Activated CD4-positive, alpha-beta T cell treated with anti-CD3 and anti-CD28 coated beads, Interleukin-2, amount 50 U/mL, for 4 hours (primary cell): ENCODE measurements around the gene ST6GALNAC6.
"Not testable (repeated sequence)": the region's sequence is repeated elsewhere in the genome, so short reads cannot be mapped to it uniquely, and the experiment has no call there.

Experiments used
- DNase-seq, 2 experiments: peaks; one replicate each; pipeline ENCODE4 v3.0.0-alpha.2; 2020

ST6GALNAC6 gene

DNA sequence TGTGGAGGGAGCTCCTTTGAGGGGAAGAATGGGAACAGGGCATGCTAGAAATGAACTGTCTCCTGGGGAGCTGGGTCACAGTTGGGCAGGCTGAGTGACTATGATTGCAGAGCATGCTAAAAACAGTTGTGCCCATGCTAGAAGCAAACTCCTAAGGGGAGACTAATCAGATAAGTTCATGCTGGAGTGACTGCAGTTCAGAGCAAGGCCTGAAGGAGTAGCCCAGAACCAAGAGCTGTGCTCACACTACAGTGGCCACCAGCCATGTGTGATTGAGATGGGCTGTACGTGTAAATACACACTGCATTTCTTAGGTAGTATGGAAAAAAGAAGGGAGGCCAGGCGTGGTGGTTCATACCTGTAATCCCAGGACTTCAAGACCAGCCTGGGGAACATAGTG, 11.6 kb downstream of the ST6GALNAC6 start:
- no peak for DNase-seq

DNA sequence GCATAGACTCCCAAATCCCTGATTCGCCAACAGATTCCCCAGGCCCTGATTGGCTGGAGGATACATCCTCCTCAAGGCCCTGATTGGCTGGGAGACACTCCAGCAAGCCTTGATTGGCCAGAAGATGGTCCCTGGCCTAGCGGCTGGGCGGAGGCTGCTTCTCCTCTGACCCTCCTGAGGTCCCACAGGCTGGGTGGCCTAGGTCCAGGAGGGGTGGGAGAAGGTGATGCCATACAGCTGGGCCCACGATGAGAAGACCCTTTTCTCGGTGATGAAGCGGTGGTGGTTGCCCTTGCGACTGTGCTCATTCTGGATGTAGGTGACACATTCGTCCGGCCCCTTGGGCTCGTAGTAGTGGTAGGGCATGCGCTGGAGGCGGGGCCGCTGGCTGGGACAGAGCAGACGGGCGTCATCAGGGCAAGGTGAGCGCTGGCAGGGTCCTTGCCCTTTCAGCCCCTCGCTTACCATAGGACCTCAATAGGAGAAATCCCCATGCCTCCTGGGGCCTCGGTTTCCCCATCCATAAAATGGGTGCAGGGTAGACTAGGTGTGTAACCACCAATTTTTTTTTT, 12.9 kb downstream of the ST6GALNAC6 start:
- no peak for DNase-seq

DNA sequence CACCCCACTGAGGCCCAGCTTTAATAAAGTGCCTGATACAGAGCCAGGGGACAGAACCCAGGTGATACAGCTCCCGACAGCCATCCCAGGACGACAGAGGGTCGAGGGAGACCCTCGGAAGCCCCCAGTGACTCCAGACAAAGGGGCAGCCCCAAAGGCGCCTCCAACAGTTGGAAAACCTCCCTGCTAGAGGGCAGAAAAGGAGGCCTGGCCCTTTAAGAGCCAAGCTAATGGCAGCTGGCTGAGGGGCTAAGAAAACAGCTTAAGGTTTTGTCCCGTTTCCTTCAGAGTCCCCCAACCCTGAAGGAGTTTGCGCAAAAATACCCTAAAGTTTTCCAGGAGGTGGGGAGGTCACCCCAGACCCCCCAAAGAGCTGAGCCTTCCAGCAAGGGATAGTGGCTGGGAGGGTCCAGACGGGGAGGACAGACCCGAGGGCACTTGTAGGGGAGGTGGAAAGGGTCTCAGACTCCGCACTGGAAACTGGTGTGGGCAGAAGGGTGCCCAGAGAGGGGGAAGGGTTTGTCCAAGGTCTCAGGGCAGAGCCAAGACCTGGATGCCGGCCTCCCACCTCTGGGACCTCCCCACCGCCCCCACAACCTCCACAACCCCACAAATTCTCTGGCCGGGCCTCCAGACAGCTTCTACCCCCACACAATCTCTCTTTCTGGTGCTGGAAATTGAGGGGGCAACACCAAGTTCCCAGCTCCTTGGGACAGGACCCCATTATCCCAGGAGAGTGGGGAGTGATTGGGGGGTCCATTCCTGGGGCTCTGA, 13.7 kb downstream of the ST6GALNAC6 start:
- DNase-seq: no peak

DNA sequence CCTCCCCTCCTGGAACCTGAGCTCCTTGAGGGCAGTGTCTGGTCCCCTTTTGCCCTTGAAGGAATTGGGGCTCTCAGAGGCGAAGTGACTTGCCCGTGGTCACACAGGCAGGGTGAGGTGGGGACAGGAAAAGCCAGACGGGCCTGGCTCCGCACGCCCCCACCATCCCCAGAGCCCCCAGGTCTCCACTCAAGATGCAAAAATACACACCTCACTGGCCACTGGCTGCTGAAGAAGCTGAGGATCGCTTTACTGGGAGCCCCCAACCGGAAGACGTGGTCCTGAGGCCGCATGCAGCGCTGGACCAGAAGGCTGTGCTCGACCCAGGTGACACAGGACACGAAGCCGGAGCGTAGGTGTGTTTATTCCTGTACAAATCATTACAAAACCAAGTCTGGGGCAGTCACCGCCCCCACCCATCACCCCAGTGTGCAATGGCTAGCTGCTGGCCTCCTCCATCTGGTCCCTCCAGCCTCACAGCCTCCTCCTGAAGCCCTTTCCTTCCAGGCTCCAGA, 14.4 kb downstream of the ST6GALNAC6 start:
- no peak for DNase-seq

DNA sequence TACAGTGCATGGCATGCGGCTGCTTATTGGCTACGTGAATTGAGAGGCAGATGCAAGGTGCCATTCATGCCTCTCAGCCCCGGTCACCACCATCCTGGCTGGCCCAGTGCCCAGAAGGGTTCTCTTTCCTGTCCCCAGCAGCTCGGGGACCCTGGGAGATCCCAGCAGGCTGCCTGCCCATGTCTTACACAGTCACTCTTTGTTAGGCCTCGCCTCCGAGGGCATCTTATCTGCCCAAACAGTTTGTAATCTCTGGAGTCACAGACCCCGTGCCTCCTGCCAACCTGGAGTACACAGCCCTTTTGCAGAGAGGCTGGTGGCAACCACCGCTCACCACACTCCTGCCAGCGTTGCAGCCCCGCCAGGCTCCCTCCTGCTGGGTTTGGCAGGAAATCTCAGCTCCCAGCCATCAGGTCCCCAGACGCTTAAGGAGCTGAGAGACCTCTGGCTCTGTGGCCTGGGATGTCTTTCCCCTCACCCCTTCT, 14.9 kb downstream of the ST6GALNAC6 start:
- DNase-seq: no peak

DNA sequence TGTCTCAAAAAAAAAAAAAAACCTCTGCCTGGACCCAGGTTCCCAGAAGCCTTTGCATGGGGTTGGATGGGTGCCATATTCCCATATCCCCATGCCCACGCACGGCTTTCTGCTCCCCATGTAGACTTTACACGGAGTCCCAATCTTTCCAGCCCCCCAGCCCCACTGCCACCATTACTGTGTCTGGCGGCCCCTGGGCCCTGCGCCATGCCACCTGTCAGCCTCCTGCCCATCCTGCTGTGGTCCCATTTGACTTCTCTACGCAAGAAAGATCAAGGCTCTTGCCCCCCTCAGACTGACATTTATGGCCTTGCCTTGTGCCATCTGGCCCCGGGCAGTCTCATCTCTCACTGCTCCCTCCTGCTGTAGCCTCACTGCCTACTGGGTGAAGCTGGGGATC, 15.4 kb downstream of the ST6GALNAC6 start:
- DNase-seq: no peak

DNA sequence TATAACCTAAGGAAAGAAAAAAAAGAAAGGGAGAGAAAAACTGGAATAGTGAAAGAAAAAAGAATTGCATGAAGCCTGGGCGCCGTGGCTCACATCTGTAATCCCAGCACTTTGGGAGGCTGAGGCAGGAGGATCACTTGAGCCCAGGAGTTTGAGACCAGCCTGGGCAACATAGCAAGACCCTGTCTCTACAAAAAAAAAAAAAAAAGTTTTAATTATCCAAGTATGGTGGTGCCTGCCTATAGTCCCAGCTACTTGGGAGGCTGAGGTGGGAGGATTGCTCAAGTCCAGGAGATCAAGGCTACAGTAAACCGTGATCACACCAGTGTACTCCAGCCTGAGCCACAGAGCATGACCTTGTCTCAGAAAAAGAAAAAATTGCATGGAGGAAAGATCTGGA, 17.7 kb downstream of the ST6GALNAC6 start:
- not testable (repeated sequence) for DNase-seq

DNA sequence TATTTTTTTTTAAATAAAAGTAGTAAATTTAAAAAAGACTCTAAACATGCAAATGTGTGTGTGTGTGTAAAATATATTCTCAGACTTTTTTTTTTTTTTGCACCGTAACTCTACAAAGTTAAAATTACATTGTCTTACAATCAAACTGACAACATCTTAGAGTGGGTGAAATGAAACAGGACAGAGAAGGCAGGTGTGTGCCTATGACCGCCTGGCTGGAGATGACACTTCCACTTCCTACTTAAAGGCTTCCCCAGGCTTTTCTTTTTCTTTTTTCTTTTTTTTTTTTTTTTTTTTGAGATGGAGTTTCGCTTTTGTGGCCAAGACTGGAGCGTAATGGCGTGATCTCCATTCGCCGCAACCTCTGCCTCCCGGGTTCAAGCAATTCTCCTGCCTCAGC, 19.3 kb downstream of the ST6GALNAC6 start:
- DNase-seq: no peak

DNA sequence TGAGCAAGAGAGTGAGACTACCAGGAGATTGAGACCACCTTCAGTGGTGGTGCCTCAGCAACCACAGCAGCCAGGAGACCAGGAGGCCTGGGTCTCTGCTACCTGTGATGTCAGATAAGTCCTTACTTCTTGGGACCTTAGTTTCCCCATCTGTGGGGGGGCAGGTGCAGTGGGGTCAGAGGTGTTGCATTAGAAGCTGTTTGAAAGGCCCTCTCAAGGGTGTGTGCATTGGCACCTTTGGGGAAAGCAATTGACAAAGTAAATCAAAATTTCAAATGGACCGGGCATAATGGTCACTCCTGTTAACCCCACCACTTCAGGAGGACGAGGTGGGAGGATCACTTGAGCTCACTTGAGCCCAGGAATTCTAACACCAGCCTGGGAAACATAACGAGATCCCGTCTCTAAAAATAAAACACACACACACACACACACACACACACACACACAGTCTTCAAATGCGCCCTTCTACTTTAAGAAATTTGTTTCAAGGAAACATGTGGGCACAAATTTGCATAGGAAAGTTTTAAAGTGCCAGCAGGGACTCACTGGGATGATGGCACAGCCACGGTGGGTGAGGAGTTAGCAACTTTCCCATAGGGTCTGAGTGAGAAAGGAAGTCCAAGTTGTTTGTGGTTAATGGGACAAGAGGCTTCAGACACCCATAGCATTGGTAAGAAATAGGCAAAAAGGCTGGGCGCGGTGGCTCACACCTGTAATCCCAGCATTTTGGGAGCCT, 20.6 kb downstream of the ST6GALNAC6 start:
- no peak for DNase-seq

DNA sequence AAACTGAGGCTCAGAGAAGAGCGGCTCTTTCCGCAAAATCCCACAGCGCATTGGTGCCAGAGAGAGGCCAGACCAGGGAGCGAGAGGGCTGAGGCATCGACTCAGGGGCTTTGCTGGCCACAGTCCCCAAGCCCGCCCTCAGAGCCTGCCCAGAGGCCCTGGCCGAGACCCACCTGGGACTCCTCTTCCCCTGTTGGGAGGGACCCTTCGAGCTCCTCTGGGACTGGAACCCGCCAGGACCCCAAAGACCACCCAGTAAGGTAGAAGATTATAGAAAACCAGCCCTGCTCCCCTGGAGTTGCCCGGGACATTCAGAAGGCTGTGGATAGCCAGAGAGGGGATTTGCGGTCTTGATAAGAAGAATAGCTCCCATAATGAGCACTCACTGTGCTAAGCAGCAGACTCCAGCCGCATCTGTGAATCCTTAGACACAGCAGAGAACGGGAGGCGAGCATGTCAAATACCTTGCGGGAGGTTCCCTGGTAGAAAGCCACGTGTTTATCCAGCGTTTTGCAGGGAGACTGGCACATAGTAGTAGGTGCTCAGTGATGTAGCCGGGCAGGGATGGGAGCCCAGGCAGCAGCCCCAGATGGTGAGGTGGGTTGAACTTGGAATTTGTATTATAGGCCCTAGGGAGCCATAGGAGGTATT, 21.3 kb downstream of the ST6GALNAC6 start:
- no peak for DNase-seq

DNA sequence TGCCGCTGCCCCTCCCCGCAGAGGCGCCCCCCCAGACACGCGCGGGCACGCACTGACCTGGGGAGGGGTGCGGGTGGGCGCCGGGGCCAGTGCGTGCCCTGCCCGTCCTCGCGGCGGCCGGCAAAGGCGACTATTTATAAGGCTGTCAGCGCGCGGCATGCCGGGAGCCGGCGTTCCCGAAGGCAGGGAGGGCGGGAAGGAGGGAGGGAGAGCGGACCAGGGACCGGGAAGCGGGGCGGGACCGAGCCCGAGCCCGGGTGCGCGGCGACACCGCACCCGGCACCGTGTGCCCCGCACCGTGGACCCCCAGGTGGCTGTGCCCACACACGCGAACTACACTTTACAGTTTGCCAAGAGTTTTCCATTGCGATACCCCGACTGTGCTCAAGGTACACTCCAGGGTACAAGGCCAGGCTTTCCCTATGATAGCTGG, 21.8 kb downstream of the ST6GALNAC6 start, which contains the start of gene AK1:
AK1 (minus strand) TSS at position 110 of the 433 bp plus-strand sequence. CDS start 3,058 bp downstream, outside the sequence.
- no peak for DNase-seq

DNA sequence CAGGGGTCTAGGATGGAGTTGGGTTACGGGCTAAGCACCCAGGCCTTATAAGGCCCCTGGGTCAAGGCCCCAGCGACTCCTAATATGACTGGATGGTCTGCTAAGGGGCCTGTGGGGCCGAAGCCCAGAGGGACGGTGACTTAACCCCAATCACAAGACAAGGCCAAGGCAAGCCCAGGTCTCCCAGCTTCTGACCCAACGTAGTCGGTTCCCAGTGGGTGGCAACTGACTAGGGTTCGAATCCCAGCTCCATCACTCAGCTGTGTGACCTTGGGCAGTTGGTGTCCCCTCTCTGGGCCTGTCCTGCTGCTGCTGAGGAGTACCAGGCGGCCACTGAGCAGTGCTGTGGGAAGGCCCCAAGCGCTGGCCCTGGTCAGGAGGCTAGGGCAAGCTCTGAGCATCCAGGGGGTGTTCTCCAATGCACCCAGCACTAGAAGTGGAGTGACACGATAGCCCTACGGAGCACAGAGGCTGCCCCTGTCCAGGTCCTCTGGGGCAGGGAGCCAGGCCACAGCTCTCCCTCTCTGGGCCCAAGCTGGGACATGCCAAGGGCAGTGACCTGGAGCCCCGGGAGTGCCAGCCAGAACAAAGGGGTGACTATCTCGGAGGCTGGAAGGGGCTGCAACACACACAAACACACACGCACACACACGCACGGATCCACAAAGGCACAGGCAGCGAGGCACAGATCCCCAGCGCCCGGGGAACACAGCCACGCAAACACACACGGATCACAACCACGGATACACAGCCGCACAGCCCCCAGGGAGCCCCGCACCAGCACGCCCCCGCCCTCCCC, 22.4 kb downstream of the ST6GALNAC6 start:
- no peak for DNase-seq

DNA sequence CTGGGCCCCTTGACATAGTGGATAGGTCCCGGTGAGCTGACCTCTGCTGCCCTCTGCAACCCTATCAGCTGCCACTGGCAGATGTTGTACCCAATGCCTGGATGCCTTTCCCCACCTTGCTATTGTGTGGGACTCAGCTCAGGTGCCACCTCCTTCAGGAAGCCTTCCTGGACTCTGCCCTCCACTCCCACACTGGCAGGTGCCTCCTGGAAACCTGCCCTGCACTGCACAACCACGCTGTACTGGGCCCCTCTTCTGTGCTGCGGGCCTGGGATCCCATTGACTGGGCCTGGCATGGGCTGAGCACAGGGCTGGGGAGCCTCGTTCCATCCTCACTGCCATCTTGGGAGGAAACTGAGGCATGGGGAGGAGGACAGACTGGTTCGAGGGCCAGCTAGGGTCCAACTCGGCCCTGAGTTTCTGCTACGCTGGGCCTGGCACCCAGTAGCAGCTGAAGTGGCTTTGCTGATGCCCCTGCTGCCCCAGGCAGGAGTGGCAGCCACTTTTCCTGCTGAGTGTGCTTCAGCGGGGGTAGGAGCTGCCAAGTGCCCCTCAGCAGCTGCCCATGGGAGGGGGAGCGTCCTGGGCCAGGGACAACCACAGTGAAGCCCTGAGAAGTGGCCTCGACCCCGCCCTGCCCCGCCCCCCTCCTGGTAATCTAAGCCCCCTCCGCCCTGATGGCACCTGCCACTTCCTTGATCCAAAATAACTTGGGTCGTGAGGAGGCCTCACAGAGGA, 23.2 kb downstream of the ST6GALNAC6 start:
- DNase-seq: no peak

DNA sequence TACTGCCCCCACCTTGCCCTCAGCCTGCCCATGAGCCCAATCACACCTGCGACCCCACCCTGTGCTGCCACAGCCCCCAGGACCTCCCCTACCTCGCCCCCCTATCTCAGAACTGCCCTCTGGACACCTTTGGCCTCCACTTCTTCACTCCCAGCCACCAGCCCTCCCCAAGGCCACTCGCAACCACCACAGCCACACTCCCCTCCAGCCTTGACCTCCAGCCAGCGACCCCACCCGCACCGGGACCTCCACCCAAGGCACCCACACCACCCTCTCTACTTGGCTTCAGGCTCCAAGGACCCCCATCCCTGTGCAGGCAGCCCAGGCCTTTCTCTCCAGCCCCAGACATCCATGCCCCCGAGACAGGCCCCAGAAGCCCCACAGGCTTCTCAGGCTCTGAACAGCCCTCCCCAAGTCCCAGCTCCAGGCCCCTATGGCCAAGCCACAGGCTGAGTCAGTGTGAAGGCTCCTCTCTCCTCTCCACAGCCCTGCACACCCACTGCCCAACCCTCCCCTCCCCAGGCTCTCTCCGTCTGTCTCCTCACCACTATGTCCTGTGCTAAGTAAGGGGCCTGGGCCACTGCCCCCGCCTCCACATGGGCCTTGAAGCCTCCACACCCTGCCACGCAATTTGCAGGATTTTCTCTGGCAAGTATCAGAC, 24.0 kb downstream of the ST6GALNAC6 start:
- DNase-seq: no peak

DNA sequence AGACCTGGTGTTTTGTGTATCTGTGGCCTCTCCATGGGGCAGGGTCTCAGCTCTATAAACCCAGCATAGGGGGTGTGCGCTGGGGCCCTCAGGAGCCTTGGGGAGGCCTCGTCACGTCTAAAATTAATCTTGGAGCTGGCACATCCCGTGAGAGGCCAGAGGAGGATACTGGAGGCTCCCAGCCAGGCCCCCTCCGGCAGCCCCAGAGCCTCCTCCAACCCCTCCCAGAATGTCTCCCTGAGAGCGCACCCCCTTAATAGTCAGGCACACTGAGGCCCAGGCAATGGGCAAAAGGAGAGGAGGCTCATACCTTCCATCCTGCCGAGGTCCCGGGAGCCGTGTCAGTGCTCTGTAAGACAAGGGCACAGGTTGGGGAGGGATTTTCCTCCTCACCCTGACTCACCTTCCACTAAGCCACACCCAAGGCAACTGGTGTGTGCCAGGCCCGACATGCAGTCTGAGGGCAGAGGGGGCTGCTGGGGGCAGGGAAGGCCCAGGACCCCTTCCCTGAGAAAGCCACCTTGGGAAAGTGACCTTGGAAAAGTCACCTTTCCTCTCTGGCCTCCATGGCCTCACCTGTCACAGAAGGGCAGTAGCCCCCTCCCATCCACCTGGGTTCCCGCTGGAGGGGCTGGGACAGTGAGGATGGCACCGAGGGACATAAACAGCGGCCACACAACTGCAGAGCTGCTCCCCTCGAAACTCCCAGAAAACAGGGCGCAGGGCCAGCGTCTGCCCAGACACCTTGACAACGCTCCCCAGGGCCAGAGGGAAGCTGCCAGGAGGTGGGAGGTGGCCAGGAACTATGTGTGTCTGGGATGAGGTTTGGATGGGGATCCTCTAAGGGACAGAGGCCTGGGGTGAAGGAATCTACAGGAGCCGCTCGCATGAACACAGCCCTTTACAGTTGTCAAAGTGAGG, 24.8 kb downstream of the ST6GALNAC6 start:
- DNase-seq: no peak

DNA sequence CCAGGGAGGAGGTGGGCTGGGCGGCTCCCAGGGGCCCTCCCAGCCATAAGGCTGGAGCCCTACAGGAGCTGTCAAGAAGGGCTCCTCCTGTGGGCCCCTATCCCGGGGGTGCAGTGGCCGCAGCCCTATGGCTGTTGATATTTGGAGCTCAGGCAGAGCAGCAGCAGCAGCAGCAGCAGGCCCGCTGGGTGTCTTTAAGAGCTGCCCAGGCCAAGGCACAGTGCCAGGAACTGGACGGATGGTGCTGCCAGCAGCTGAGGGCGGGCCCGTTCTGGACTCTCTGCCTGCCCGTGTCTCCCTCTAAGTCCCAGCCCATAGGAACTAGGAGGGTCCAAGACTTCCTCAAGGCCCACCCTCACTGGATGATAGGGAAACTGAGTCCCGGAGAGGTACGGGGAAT, 25.5 kb downstream of the ST6GALNAC6 start:
- DNase-seq: no peak

DNA sequence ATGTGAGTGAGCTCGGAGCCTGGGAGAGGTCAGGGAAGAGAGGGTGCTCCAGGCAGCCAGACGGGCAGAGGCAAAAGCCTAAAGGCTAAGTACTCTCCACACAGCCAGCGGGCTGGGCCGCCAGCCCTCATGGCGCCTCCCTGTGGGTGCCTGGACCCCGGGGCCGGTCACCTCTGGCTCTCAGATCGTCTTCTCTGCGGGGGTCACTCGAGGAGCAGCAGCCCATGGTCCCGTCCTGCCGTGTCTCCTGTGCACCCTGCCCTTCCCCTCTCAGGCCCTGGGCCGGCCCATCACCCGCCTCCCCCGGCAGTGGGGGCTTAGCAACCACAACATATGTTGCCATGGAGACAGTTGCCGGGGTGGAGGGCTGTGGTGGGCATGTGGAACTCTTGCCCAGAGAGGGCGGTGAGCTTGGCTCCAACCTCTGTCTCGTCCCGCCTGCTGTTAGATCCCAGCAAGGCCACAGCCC, 26.1 kb downstream of the ST6GALNAC6 start:
- no peak for DNase-seq

DNA sequence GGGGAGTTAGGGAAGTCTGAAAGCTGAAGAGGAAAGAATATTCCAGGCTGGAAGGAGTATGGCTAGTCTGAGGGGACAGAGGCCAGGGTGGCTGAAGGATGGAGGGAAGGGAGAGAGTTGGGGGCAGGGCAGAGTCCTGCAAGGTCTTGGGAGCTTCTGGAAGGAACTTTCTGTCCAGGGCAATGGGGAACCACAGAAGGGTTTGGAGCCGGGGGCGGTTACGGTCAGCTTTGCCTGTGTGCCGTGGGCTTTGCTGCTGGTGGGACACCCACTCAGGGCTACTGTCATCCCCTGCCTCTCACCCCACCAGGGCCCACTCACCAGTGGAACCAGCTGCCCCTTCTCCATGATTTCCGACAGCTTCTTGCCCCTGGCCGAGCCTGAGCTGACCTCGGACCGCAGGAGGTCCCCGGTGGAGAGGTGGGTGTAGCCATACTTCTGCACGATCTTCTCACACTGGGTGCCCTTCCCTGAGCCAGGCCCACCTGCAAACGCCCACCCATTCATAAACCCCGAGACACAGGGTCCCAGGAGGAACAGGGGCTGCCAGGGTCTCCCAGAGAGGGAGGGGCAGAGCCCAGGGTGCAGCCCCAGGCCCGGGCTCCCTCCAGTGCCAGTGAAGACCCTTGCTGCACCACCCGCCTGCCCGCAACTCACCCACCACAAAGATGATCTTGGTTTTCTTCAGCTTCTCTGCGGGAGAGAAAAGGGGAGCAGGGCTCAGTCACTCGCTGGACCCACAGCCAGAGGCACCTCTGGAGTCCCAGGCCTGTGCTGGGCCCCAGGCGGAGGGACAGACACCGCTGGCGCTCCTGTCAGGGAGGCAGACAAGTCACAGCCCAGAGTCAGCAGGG, 26.8 kb downstream of the ST6GALNAC6 start:
- DNase-seq: no peak

DNA sequence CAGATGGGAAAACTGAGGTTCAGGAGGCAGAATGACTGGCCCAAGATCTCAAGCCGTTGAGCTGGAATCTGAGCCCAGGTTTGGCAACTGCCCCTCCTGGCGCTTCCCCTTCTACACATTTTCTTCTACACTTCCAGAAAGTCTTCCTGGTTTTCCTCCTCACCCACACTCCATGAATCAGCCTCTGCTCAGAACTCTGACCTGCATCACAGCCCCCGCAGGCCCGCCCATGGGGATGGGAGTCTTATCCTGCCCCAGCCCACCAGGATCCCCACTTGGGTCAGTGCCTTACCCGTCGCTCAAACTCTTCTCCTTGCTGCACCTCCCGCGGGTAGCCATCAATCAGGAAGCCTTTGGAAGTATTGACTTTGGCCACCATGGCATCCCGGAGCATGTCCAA, 27.9 kb downstream of the ST6GALNAC6 start:
- no peak for DNase-seq
